Stomach smooth muscle (tissue), 2 donors: Measurements from ENCODE around the gene FILIP1.

Experiments used
- H3K27ac ChIP-seq: one replicate; pipeline ENCODE4 v1.7.0; 2013; ENCODE audit warnings: mild to moderate bottlenecking, low read length, inconsistent platforms
- H3K27me3 ChIP-seq, 2 donors: one replicate each; pipeline ENCODE4 v1.7.0; 2013; ENCODE audit warnings: low read length in 2 of 2; ENCODE audit not compliant: insufficient read depth in 2 of 2, control insufficient read depth in 1 of 2
- H3K36me3 ChIP-seq, 2 donors: one replicate each; pipeline ENCODE4 v1.7.0; 2013; ENCODE audit warnings: low read length in 2 of 2; ENCODE audit not compliant: control insufficient read depth in 2 of 2, insufficient read depth in 2 of 2
- H3K4me1 ChIP-seq: one replicate; pipeline ENCODE4 v1.7.0; 2013; ENCODE audit warnings: low read length; ENCODE audit not compliant: control insufficient read depth, insufficient read depth
- H3K4me3 ChIP-seq, 2 donors: one replicate each; pipeline ENCODE4 v1.7.0; 2013; ENCODE audit warnings: low read length in 2 of 2
- H3K9ac ChIP-seq, 2 donors: one replicate each; pipeline ENCODE4 v1.7.0; 2013; ENCODE audit warnings: low read length in 2 of 2, mild to moderate bottlenecking in 1 of 2
- H3K9me3 ChIP-seq, 2 donors: one replicate each; pipeline ENCODE4 v1.7.0; 2013; ENCODE audit warnings: low read length in 2 of 2; ENCODE audit not compliant: control insufficient read depth in 2 of 2
- donor health status: healthy.
- donor health status: Pancreatic carcinoma.

FILIP1 gene, protein sequence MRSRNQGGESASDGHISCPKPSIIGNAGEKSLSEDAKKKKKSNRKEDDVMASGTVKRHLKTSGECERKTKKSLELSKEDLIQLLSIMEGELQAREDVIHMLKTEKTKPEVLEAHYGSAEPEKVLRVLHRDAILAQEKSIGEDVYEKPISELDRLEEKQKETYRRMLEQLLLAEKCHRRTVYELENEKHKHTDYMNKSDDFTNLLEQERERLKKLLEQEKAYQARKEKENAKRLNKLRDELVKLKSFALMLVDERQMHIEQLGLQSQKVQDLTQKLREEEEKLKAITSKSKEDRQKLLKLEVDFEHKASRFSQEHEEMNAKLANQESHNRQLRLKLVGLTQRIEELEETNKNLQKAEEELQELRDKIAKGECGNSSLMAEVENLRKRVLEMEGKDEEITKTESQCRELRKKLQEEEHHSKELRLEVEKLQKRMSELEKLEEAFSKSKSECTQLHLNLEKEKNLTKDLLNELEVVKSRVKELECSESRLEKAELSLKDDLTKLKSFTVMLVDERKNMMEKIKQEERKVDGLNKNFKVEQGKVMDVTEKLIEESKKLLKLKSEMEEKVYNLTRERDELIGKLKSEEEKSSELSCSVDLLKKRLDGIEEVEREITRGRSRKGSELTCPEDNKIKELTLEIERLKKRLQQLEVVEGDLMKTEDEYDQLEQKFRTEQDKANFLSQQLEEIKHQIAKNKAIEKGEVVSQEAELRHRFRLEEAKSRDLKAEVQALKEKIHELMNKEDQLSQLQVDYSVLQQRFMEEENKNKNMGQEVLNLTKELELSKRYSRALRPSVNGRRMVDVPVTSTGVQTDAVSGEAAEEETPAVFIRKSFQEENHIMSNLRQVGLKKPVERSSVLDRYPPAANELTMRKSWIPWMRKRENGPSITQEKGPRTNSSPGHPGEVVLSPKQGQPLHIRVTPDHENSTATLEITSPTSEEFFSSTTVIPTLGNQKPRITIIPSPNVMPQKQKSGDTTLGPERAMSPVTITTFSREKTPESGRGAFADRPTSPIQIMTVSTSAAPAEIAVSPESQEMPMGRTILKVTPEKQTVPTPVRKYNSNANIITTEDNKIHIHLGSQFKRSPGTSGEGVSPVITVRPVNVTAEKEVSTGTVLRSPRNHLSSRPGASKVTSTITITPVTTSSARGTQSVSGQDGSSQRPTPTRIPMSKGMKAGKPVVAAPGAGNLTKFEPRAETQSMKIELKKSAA (N-terminal part only)

DNA sequence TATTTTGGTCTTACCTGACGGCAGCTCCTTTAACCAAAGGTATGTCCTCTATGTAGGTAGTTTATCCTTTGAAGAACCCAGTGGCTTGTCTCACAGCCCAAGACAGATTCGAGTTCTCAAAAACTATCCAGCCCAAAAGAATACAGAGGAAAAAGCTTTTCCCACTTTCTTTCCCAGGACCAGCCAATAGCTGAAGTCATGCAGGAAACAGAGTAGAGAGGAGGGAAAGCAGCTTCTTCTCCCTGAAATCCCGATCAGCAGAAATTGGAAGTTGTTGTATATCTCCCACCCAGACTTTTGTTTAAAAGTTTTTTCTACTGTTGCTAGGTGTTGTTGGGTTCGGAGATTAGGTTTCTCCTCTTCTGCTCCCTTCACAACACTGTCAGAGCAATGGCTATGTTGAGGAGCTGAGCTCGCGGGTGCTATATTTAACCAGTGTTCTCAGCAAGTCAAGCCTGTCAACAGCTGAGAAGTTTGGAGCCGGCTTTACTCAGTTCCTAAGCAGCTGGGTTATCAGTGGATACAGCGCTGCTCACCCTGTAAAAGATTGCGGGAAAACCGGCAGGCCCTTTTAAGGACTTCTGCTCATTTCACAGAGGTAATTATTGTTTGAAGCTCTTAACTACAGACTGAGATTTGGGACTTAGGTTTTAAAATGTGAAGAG is at the start of gene FILIP1:
Gene FILIP1, minus strand, starts transcription at position 401 of the 665 bp plus-strand sequence. CDS start 78,828 bp downstream, outside the sequence.
- Histone ChIP-seq H3K4me3 (peak within 1 kb of the TSS; percentile 76 to 85), H3K9me3 (no peaks in the 10 kb centered on the region), H3K27me3 (no peaks in the 10 kb centered on the region), H3K9ac (peak within 1 kb of the TSS; percentile 86 to 88), H3K4me1 (peaks cover 4% of the 10 kb centered on the region), H3K27ac (peak within 1 kb of the TSS; percentile 84), H3K36me3 (no peaks in the 10 kb centered on the region)

DNA sequence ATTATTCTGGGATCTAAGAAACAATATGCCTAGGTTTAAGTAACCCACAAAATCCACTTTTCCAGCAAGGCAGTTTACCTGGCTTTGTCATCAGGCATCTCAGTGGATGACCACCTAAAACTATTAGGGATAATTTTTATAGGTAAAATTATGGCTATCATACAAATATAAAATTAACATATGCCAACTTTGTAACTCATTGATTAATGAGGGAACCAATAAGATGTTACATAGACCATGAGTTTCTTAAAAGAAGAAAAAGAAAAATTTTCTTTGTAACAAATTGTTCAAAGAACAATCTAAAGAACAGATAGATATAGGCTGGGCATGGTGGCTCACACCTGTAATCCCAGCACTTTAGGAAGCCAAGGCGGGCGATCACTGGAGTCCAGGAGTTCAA is 49.7 kb upstream of the FILIP1 start:
- Histone ChIP-seq H3K27me3 (no peaks in the 10 kb centered on the region), H3K9ac (no peak overlapping the region)

DNA sequence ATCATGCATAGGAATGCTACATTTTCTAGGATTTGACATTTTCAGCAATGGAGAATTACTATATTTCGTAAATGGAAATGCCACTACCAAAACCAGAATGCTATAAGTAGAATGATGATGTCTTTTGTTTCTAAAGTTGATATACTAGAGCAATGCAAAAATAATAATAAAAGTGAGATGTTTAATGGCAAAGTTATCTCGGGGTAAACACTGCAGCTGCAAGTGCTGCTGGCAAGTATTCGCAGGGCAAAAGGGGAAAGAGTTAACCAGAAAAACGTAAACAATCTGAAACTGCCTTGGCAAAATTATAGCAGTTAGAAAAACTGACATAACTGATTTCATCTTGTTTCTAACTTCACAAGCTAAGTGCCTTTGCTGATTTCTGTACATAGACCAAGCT is 45.5 kb upstream of the FILIP1 start:
- Histone ChIP-seq H3K4me3 (no peak overlapping the region), H3K36me3 (no peaks in the 10 kb centered on the region), H3K9me3 (no peaks in the 10 kb centered on the region), H3K4me1 (no peaks in the 10 kb centered on the region), H3K27me3 (no peaks in the 10 kb centered on the region), H3K27ac (no peak overlapping the region), H3K9ac (no peak overlapping the region)

More for the DNA sequence above, 49.7 kb upstream of the FILIP1 start:
- Histone ChIP-seq H3K4me3 (no peak overlapping the region), H3K4me1 (no peaks in the 10 kb centered on the region), H3K36me3 (no peaks in the 10 kb centered on the region), H3K9me3 (no peaks in the 10 kb centered on the region), H3K27ac (no peak overlapping the region)

DNA sequence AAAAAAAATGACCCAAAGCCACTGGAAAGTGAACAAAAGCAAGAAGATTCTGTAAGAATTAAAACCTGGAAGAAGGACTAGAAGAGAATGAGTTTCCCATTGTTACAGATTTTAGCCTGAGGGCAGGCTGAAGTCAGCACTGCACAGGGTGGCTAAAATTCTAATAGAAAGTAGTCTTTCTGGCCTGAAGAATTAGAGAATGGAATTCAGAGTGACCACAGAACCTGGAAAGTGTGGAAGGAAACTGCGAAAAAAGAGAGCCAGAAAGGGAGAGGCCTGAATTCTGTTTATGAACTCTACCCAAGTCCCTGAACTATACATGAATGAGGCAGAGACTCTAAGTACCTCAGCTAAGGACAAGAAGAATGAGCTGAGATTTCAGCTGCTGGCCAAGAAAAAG is 38.9 kb upstream of the FILIP1 start:
- H3K27me3 ChIP-seq = no peaks in the 10 kb centered on the region
- H3K36me3 ChIP-seq = no peaks in the 10 kb centered on the region
- no peak overlapping the region for H3K9ac ChIP-seq
- H3K9me3 ChIP-seq = no peaks in the 10 kb centered on the region
- no peaks in the 10 kb centered on the region for H3K4me1 ChIP-seq
- H3K27ac ChIP-seq = no peak overlapping the region
- H3K4me3 ChIP-seq = no peak overlapping the region

DNA sequence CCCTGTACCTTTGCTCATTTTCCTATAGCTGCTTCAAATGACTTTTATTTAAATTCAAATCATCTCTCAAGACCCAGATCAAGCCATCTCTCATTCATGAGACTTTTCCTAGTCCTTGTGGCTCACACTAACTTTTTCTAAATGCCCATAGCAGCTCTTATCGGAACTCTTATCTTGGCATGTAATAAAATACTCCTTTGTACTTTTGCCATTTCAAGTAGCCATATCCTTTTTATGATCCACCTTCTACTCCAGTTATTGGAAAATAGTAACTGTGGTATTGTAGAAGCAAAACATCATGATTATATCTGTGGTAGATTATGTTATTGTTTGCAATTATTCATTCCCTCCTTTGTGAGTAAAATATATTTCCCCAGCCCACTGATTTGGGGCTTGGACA is 37.6 kb upstream of the FILIP1 start:
- no peak overlapping the region for H3K27ac ChIP-seq
- no peak overlapping the region for H3K9ac ChIP-seq
- H3K36me3 ChIP-seq = no peaks in the 10 kb centered on the region
- H3K9me3 ChIP-seq = no peaks in the 10 kb centered on the region
- H3K4me1 ChIP-seq = no peaks in the 10 kb centered on the region
- no peaks in the 10 kb centered on the region for H3K27me3 ChIP-seq
- H3K4me3 ChIP-seq = no peak overlapping the region

DNA sequence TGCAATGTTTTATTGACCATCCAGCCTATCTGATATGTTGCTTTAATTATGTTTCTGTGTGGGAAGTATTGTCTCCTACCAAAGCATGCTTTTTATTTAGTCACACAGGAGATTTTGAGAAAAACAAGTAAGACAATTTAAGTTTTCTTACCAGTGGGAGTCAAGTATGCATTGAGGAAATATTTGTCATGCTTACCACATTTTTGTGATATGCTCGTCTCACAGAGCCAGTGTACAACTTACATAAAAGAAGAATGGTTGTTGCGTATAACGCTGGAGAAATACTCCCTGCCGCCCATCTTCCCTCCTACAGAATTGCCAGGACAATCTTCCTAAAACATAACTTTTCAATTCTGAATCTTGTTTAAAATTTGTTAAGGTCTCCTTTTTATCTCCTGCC is 37.1 kb upstream of the FILIP1 start:
- H3K4me1 ChIP-seq = no peaks in the 10 kb centered on the region
- H3K27me3 ChIP-seq = no peaks in the 10 kb centered on the region
- no peak overlapping the region for H3K9ac ChIP-seq
- no peak overlapping the region for H3K27ac ChIP-seq
- no peaks in the 10 kb centered on the region for H3K9me3 ChIP-seq
- no peaks in the 10 kb centered on the region for H3K36me3 ChIP-seq
- no peak overlapping the region for H3K4me3 ChIP-seq

DNA sequence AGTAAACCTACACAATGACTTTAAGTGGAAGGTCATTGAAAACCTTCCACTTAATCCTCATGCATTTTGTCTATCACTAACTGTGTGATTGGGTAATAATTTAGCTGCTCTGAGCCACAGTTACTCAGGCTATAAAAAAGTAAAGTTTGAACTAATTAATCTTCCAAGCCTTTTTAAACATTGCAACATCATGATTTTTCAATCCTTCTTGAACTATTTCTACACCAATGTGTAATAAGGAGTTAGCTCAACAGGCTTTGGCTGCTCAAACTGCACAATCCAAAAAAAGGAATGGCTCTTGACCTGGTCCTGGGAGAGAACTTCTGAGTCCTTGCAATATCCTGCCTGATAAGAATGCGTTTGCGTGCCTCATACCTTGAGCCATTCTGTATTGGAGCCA is 34.8 kb upstream of the FILIP1 start:
- no peak overlapping the region for H3K9ac ChIP-seq
- no peaks in the 10 kb centered on the region for H3K36me3 ChIP-seq
- H3K27ac ChIP-seq = no peak overlapping the region
- no peaks in the 10 kb centered on the region for H3K4me1 ChIP-seq
- no peaks in the 10 kb centered on the region for H3K9me3 ChIP-seq
- no peak overlapping the region for H3K4me3 ChIP-seq
- no peaks in the 10 kb centered on the region for H3K27me3 ChIP-seq

DNA sequence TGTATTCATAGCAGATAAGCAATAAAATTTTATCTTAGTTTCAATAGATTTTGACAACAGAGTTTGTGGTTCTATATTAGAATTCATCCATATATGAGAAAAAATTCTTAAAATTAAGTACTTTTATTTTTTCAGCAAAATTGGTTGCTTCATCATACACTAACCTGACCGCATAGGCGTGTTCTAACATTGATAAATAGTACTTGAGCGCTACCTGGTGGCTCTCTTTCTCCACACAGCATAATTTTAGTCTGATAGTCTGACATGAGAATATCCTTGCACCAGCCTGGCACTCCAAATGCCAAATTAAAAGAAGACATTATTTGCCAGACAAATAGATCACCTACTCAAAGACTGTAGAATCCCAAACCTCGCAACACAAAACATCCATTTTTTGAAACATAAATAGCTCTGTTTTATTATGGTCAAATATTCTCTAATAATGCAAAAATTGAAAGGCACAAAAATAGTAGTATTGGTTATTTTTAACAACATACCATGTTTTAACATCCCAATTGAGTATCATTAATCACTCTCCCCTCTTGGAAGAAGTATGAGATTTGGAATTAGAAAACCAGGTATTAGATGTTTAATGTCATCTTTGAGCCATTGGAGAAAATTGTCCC is 33.0 kb upstream of the FILIP1 start:
- H3K27me3 ChIP-seq = no peaks in the 10 kb centered on the region
- no peak overlapping the region for H3K9ac ChIP-seq
- H3K27ac ChIP-seq = no peak overlapping the region
- H3K9me3 ChIP-seq = no peaks in the 10 kb centered on the region
- H3K4me1 ChIP-seq = no peaks in the 10 kb centered on the region
- no peak overlapping the region for H3K4me3 ChIP-seq
- no peaks in the 10 kb centered on the region for H3K36me3 ChIP-seq

DNA sequence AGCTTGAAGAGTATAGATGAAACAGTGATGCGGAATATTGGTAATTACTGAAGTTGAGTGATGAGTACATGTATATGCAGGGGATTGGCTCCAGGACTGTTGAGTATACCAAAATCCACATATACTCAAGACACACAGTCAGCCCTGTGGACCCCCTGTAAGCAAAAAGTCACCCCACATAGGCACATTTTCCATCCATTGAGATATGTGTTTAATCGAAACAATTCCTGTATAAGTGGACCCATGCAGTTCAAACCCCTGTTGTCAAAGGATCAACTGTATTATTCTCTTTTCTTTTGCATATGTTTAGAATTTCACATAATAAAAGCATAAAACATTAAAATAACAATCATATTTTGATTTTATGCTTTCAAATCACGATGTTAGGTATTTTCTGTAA is 32.1 kb upstream of the FILIP1 start:
- H3K36me3 ChIP-seq = no peaks in the 10 kb centered on the region

More for the DNA sequence above, 32.1 kb upstream of the FILIP1 start:
- no peaks in the 10 kb centered on the region for H3K9me3 ChIP-seq
- H3K27me3 ChIP-seq = no peaks in the 10 kb centered on the region
- no peaks in the 10 kb centered on the region for H3K4me1 ChIP-seq
- H3K9ac ChIP-seq = no peak overlapping the region
- H3K4me3 ChIP-seq = no peak overlapping the region
- H3K27ac ChIP-seq = no peak overlapping the region
